Mesenchymal stem cell (in vitro differentiated cells and primary cell): ENCODE results near the gene WBP1L.

ENCODE experiments used
- DNase-seq: peaks from one replicate; pipeline ENCODE4 v3.0.0-alpha.2; 2013
- H2AFZ ChIP-seq: one replicate; pipeline ENCODE4 v1.6.1; 2013; ENCODE audit warnings: low read depth, mild to moderate bottlenecking, control low read depth, inconsistent platforms, low read length, moderate library complexity
- H2AK5ac ChIP-seq: 2 replicates; pipeline ENCODE4 v1.6.1; 2013; ENCODE audit warnings: low read length, moderate library complexity, mild to moderate bottlenecking, inconsistent platforms; ENCODE audit not compliant: severe bottlenecking
- H2BK120ac ChIP-seq: one replicate; pipeline ENCODE4 v1.6.1; 2013; ENCODE audit warnings: low read depth, mild to moderate bottlenecking, inconsistent platforms, low read length, moderate library complexity
- H2BK12ac ChIP-seq, 2 experiments: one replicate each; pipeline ENCODE4 v1.6.1; 2013; ENCODE audit warnings: inconsistent platforms in 2 of 2, low read length in 2 of 2, mild to moderate bottlenecking in 2 of 2, moderate library complexity in 2 of 2, control low read depth in 1 of 2
- H2BK15ac ChIP-seq: one replicate; pipeline ENCODE4 v1.6.1; 2013; ENCODE audit warnings: mild to moderate bottlenecking, low read depth, inconsistent platforms; ENCODE audit not compliant: poor library complexity, severe bottlenecking
- H2BK5ac ChIP-seq: 2 replicates; pipeline ENCODE4 v1.6.1; 2013; ENCODE audit warnings: low read depth, mild to moderate bottlenecking, low read length, control low read depth, inconsistent platforms; ENCODE audit not compliant: poor library complexity, severe bottlenecking
- H3K14ac ChIP-seq, 2 experiments: one replicate each; pipeline ENCODE4 v1.6.1; 2013; ENCODE audit warnings: inconsistent platforms in 2 of 2, low read length in 2 of 2, control low read depth in 1 of 2, mild to moderate bottlenecking in 1 of 2, moderate library complexity in 1 of 2
- H3K18ac ChIP-seq, 2 experiments: one replicate each; pipeline ENCODE4 v1.6.1; 2013; ENCODE audit warnings: inconsistent platforms in 2 of 2, low read length in 2 of 2, control low read depth in 1 of 2, low read depth in 1 of 2, mild to moderate bottlenecking in 1 of 2
- H3K23ac ChIP-seq, 2 experiments: one replicate each; pipeline ENCODE4 v1.6.1; 2013; ENCODE audit warnings: inconsistent platforms in 2 of 2, low read length in 2 of 2, mild to moderate bottlenecking in 2 of 2, moderate library complexity in 2 of 2, control low read depth in 1 of 2
- H3K27ac ChIP-seq: 2 replicates; pipeline ENCODE4 v1.5.1; 2013; ENCODE audit warnings: mild to moderate bottlenecking, moderate library complexity, low read length, control low read depth, inconsistent platforms; ENCODE audit not compliant: poor library complexity, severe bottlenecking
- H3K27me3 ChIP-seq, 2 experiments: 2 replicates each; pipeline versions ENCODE4 v1.6.1 to v1.7.0; 2013; ENCODE audit warnings: low read length in 2 of 2, mild to moderate bottlenecking in 2 of 2, moderate library complexity in 2 of 2, control low read depth in 1 of 2, inconsistent platforms in 1 of 2; ENCODE audit not compliant: control insufficient read depth in 1 of 2, insufficient read depth in 1 of 2
- H3K36me3 ChIP-seq, 2 experiments: 2 replicates each; pipeline versions ENCODE4 v1.6.1 to v1.7.0; 2013; ENCODE audit warnings: low read length in 2 of 2, control low read depth in 1 of 2, inconsistent platforms in 1 of 2, low read depth in 1 of 2, mild to moderate bottlenecking in 1 of 2; ENCODE audit not compliant: insufficient read depth in 2 of 2, control insufficient read depth in 1 of 2
- H3K4ac ChIP-seq, 2 experiments: one replicate each; pipeline ENCODE4 v1.6.1; 2013; ENCODE audit warnings: inconsistent platforms in 2 of 2, low read length in 2 of 2, mild to moderate bottlenecking in 2 of 2, moderate library complexity in 2 of 2, control low read depth in 1 of 2, low read depth in 1 of 2
- H3K4me1 ChIP-seq: 2 replicates; pipeline ENCODE4 v1.6.1; 2013; ENCODE audit warnings: low read depth, low read length, control low read depth; ENCODE audit not compliant: control insufficient read depth, insufficient read depth
- H3K4me2 ChIP-seq: 2 replicates; pipeline ENCODE4 v1.6.1; 2013; ENCODE audit warnings: low read length, mild to moderate bottlenecking, inconsistent platforms; ENCODE audit not compliant: poor library complexity, severe bottlenecking
- H3K4me3 ChIP-seq, 2 experiments: 2 replicates each; pipeline versions ENCODE4 v1.5.1 to v1.7.0; 2013; ENCODE audit warnings: low read length in 2 of 2, mild to moderate bottlenecking in 2 of 2, control low read depth in 1 of 2, low read depth in 1 of 2; ENCODE audit not compliant: insufficient read depth in 1 of 2
- H3K79me1 ChIP-seq: replicated peaks from 2 replicates; pipeline ENCODE4 v1.6.1; 2013; ENCODE audit warnings: mild to moderate bottlenecking, control low read depth, low read length, inconsistent platforms; ENCODE audit not compliant: poor library complexity, severe bottlenecking
- H3K9ac ChIP-seq: 2 replicates; pipeline ENCODE4 v1.7.0; 2013; ENCODE audit warnings: mild to moderate bottlenecking, low read length, moderate library complexity
- H3K9me3 ChIP-seq: 2 replicates; pipeline ENCODE4 v1.7.0; 2013; ENCODE audit warnings: mild to moderate bottlenecking, low read length; ENCODE audit not compliant: control insufficient read depth
- H4K8ac ChIP-seq: one replicate; pipeline ENCODE4 v1.6.1; 2013; ENCODE audit warnings: inconsistent platforms, mild to moderate bottlenecking, low read length, moderate library complexity
- H4K91ac ChIP-seq: one replicate; pipeline ENCODE4 v1.6.1; 2013; ENCODE audit warnings: mild to moderate bottlenecking, low read length, inconsistent platforms
- WGBS: methylation state at CpG from one replicate; pipeline ENCODE4 v1.1.7; 2013; ENCODE audit warnings: mixed read lengths; 5-methylcytosine and 5-hydroxymethylcytosine counted together

The WBP1L gene

GRCh38 chr10:102804382-102805055 is 60.8 kb downstream of the WBP1L start:
- Histone ChIP-seq H3K4me1 (peaks cover 11% of the 10 kb centered on the region), H3K14ac (no peak overlapping the region), H3K18ac (no peak overlapping the region), H4K91ac (no peak overlapping the region), H3K27me3 (no peaks in the 10 kb centered on the region), H3K79me1 (peaks cover 35% of the 10 kb centered on the region), H2AK5ac (no peak overlapping the region), H2BK15ac (no peak overlapping the region), H3K23ac (no peak overlapping the region), H2AFZ (no peak overlapping the region), H3K4ac (no peak overlapping the region), H3K27ac (no peak overlapping the region), H2BK120ac (no peak overlapping the region), H2BK5ac (no peak overlapping the region), H4K8ac (no peak overlapping the region), H3K36me3 (peaks cover 16 to 45% of the 10 kb centered on the region in 2 experiments), H3K4me2 (no peak overlapping the region), H3K9me3 (no peaks in the 10 kb centered on the region), H3K9ac (peak overlapping the region; percentile 6), H3K4me3 (peak overlapping the region in 1 of 2 experiments; percentile 5), H2BK12ac (no peak overlapping the region)
- WGBS = 100% methylated on average over 1 of the region's 2 CpGs
- DNase-seq = no peak

- H2BK15ac ChIP-seq = no peak overlapping the region
- WGBS = 100% methylated on average over 2 of the region's 4 CpGs
- peaks cover 44% of the 10 kb centered on the region for H3K79me1 ChIP-seq
- no peak overlapping the region for H3K18ac ChIP-seq
- H3K27ac ChIP-seq = no peak overlapping the region
- no peak overlapping the region for H4K91ac ChIP-seq
- no peaks in the 10 kb centered on the region for H3K27me3 ChIP-seq
- no peaks in the 10 kb centered on the region for H3K9me3 ChIP-seq
- H2BK12ac ChIP-seq = no peak overlapping the region
- no peak overlapping the region for H3K4ac ChIP-seq
- no peak overlapping the region for H3K23ac ChIP-seq
- H2AK5ac ChIP-seq = no peak overlapping the region
- no peak overlapping the region for H3K4me3 ChIP-seq
- H3K9ac ChIP-seq = no peak overlapping the region
- no peak overlapping the region for H3K14ac ChIP-seq
- H2BK5ac ChIP-seq = no peak overlapping the region
- H3K4me2 ChIP-seq = no peak overlapping the region
- no peak for DNase-seq
- peaks cover 38 to 55% of the 10 kb centered on the region in 2 experiments for H3K36me3 ChIP-seq
- H4K8ac ChIP-seq = no peak overlapping the region
- H3K4me1 ChIP-seq = peaks cover 7% of the 10 kb centered on the region
- no peak overlapping the region for H2BK120ac ChIP-seq
- no peak overlapping the region for H2AFZ ChIP-seq
Observed at GRCh38 chr10:102808380-102808779, 64.6 kb downstream of the WBP1L start.

- Histone ChIP-seq H3K27ac (no peak overlapping the region), H3K4me1 (peaks cover 24% of the 10 kb centered on the region), H3K27me3 (no peaks in the 10 kb centered on the region), H2AFZ (no peak overlapping the region), H3K4me3 (no peak overlapping the region), H3K23ac (no peak overlapping the region), H4K8ac (no peak overlapping the region), H2BK5ac (no peak overlapping the region), H2BK120ac (no peak overlapping the region), H3K9ac (no peak overlapping the region), H3K14ac (no peak overlapping the region), H2AK5ac (no peak overlapping the region), H3K9me3 (no peaks in the 10 kb centered on the region), H3K4ac (no peak overlapping the region), H3K4me2 (no peak overlapping the region), H3K36me3 (peaks cover 48 to 58% of the 10 kb centered on the region in 2 experiments), H3K79me1 (peaks cover 35% of the 10 kb centered on the region), H2BK12ac (no peak overlapping the region), H2BK15ac (no peak overlapping the region), H3K18ac (no peak overlapping the region), H4K91ac (no peak overlapping the region)
- 92% methylated on average over 3 of the region's 3 CpGs for WGBS
- no peak for DNase-seq
Observed at GRCh38 chr10:102811346-102811745, 67.6 kb downstream of the WBP1L start.

GRCh38 chr10:102812231-102812876 is 68.6 kb downstream of the WBP1L start:
- Histone ChIP-seq H2BK15ac (no peak overlapping the region), H3K4me3 (no peak overlapping the region), H2BK5ac (no peak overlapping the region), H2BK12ac (no peak overlapping the region), H3K9me3 (no peaks in the 10 kb centered on the region), H3K14ac (no peak overlapping the region), H3K4ac (no peak overlapping the region), H2AFZ (no peak overlapping the region), H2AK5ac (no peak overlapping the region), H4K91ac (no peak overlapping the region), H4K8ac (no peak overlapping the region), H3K36me3 (peaks cover 48 to 55% of the 10 kb centered on the region in 2 experiments), H3K9ac (no peak overlapping the region), H3K79me1 (peaks cover 33% of the 10 kb centered on the region), H3K4me1 (peaks cover 26% of the 10 kb centered on the region), H3K18ac (no peak overlapping the region), H3K27ac (no peak overlapping the region), H2BK120ac (no peak overlapping the region), H3K23ac (no peak overlapping the region), H3K27me3 (no peaks in the 10 kb centered on the region), H3K4me2 (no peak overlapping the region)
- 89% methylated on average over 8 of the region's 9 CpGs for WGBS
- no peak for DNase-seq
